IMR-90 (cell line): ENCODE measurements around the gene FUBP3. TPM values are rescaled to one million over a fixed set of nuclear protein-coding genes. Genes with fewer than 3 reads are reported as not detected.
A peak's percentile ranks its signal among the peaks of the same experiment; 100 is the strongest.

Experiments used
- ATAC-seq: fragments of 200-7000 bp; cut with Tn5 transposase; 2 replicates; pipeline ENCODE4 v1.9.1; 2020; ENCODE audit warnings: low read depth, mild to moderate bottlenecking, moderate library complexity
- BruUV-seq: library from RNA; stranded (reverse); fragments of 400-500 nt; replicated peaks from 2 replicates; lab custom pipeline; 2021; lab: Mats Ljungman, UMichigan
- CTCF ChIA-PET: fragments of 300-600 bp; formaldehyde crosslinking; extraction: SDS; loops from one replicate; lab custom pipeline; 2021; ENCODE audit warnings: antibody characterized with exemption; lab: Yijun Ruan, JAX
- POLR2A ChIA-PET: fragments of 300-600 bp; sonication (Branson Sonifier 250); formaldehyde crosslinking; loops from one replicate; lab custom pipeline; 2022; ENCODE audit warnings: antibody characterized with exemption; ENCODE audit not compliant: unreplicated experiment; lab: Charles Lee
- DNase-seq: peaks from one replicate; pipeline ENCODE4 v3.0.0; 2013
- H2AFZ ChIP-seq: replicated peaks from 2 replicates; pipeline ENCODE3; 2013; ENCODE audit warnings: low read length, mild to moderate bottlenecking; ENCODE audit not compliant: poor library complexity
- H2AK5ac ChIP-seq: 2 replicates; pipeline ENCODE4 v1.6.1; 2013; ENCODE audit warnings: low read depth, low read length, inconsistent platforms
- H2AK9ac ChIP-seq: replicated peaks from 2 replicates; pipeline ENCODE3; 2013; ENCODE audit warnings: mild to moderate bottlenecking, low read depth, low read length, moderate library complexity; ENCODE audit not compliant: poor library complexity
- H2BK120ac ChIP-seq: 2 replicates; pipeline ENCODE4 v1.6.1; 2013; ENCODE audit warnings: low read depth, low read length, inconsistent platforms
- H2BK15ac ChIP-seq: 3 replicates; pipeline ENCODE4 v1.6.1; 2013; ENCODE audit warnings: low read depth, low read length, inconsistent platforms
- H2BK20ac ChIP-seq: 2 replicates; pipeline ENCODE4 v1.6.1; 2013; ENCODE audit warnings: low read depth, mild to moderate bottlenecking, inconsistent platforms, low read length, moderate library complexity
- H2BK5ac ChIP-seq: 2 replicates; pipeline ENCODE4 v1.6.1; 2013; ENCODE audit warnings: mild to moderate bottlenecking, low read depth, low read length, inconsistent platforms; ENCODE audit not compliant: poor library complexity, severe bottlenecking
- H3K14ac ChIP-seq: replicated peaks from 2 replicates; pipeline ENCODE4 v1.6.1; 2013; ENCODE audit warnings: low read depth, low read length, inconsistent platforms
- H3K18ac ChIP-seq: 2 replicates; pipeline ENCODE4 v1.6.1; 2013; ENCODE audit warnings: low read depth, low read length, control low read depth
- H3K23ac ChIP-seq: 2 replicates; pipeline ENCODE4 v1.6.1; 2013; ENCODE audit warnings: low read depth, low read length, inconsistent platforms
- H3K27ac ChIP-seq: 2 replicates; pipeline ENCODE4 v1.5.1; 2013; ENCODE audit warnings: mild to moderate bottlenecking, control low read depth, low read length; ENCODE audit not compliant: insufficient read depth
- H3K27me3 ChIP-seq: 2 replicates; pipeline ENCODE4 v1.6.1; 2013; ENCODE audit warnings: low read length; ENCODE audit not compliant: control insufficient read depth, insufficient read depth
- H3K36me3 ChIP-seq: 2 replicates; pipeline ENCODE4 v1.6.1; 2013; ENCODE audit warnings: low read length, mixed read lengths; ENCODE audit not compliant: control insufficient read depth, insufficient read depth
- H3K4ac ChIP-seq: 2 replicates; pipeline ENCODE4 v1.6.1; 2013; ENCODE audit warnings: low read depth, low read length, inconsistent platforms
- H3K4me1 ChIP-seq: 2 replicates; pipeline ENCODE4 v1.6.1; 2013; ENCODE audit warnings: low read length, mixed read lengths; ENCODE audit not compliant: control insufficient read depth, insufficient read depth
- H3K4me2 ChIP-seq: 2 replicates; pipeline ENCODE4 v1.6.1; 2013; ENCODE audit warnings: low read depth, mild to moderate bottlenecking, control low read depth, low read length, moderate library complexity
- H3K4me3 ChIP-seq: 2 replicates; pipeline ENCODE4 v1.5.1; 2013; ENCODE audit warnings: low read depth, mild to moderate bottlenecking, control low read depth, low read length, moderate library complexity; ENCODE audit not compliant: insufficient read depth
- H3K56ac ChIP-seq: 2 replicates; pipeline ENCODE4 v1.6.1; 2013; ENCODE audit warnings: low read length, inconsistent platforms; ENCODE audit not compliant: insufficient read depth; ENCODE audit errors: extremely low read depth
- H3K79me1 ChIP-seq, 2 experiments: 2 replicates each; pipeline ENCODE4 v1.6.1; 2013; ENCODE audit warnings: low read length in 2 of 2, inconsistent platforms in 1 of 2, low read depth in 1 of 2
- H3K9ac ChIP-seq: 2 replicates; pipeline ENCODE4 v1.6.1; 2013; ENCODE audit warnings: low read depth, low read length, control low read depth
- H3K9me1 ChIP-seq: 2 replicates; pipeline ENCODE4 v1.6.1; 2013; ENCODE audit warnings: low read length, inconsistent platforms; ENCODE audit not compliant: insufficient read depth
- H3K9me3 ChIP-seq: 2 replicates; pipeline ENCODE4 v1.6.1; 2013; ENCODE audit warnings: low read length; ENCODE audit not compliant: control insufficient read depth, insufficient read depth
- H4K20me1 ChIP-seq: 2 replicates; pipeline ENCODE4 v1.6.1; 2013; ENCODE audit warnings: low read length, inconsistent platforms; ENCODE audit not compliant: insufficient read depth
- H4K5ac ChIP-seq: 2 replicates; pipeline ENCODE4 v1.6.1; 2013; ENCODE audit warnings: mild to moderate bottlenecking, low read depth, low read length, control low read depth
- H4K8ac ChIP-seq, 2 experiments: 2 replicates each; pipeline ENCODE4 v1.6.1; 2013; ENCODE audit warnings: low read depth in 2 of 2, low read length in 2 of 2, control low read depth in 1 of 2, inconsistent platforms in 1 of 2
- H4K91ac ChIP-seq: 2 replicates; pipeline ENCODE4 v1.6.1; 2013; ENCODE audit warnings: low read depth, low read length, inconsistent platforms; ENCODE audit not compliant: insufficient read depth
- BHLHE40 ChIP-seq: fragments of 150-350 bp; IDR thresholded peaks from 2 replicates; pipeline ENCODE4 v1.6.1; 2016; ENCODE audit warnings: mild to moderate bottlenecking, low read depth, low read length
- CEBPB ChIP-seq: IDR thresholded peaks from 2 replicates; pipeline ENCODE4 v1.6.1; 2012; ENCODE audit warnings: low read depth, low read length, improper control_type of control experiment
- CHD1 ChIP-seq: IDR thresholded peaks from 2 replicates; pipeline ENCODE4 v1.6.1; 2012; ENCODE audit warnings: low read depth, low read length, improper control_type of control experiment
- ELK1 ChIP-seq: fragments of 150-350 bp; IDR thresholded peaks from 2 replicates; pipeline ENCODE4 v1.6.1; 2016; ENCODE audit warnings: low read depth, mild to moderate bottlenecking, low read length, moderate library complexity, borderline replicate concordance
- MXI1 ChIP-seq: IDR thresholded peaks from 2 replicates; pipeline ENCODE4 v1.6.1; 2012; ENCODE audit warnings: low read depth, mild to moderate bottlenecking, low read length, moderate library complexity, borderline replicate concordance
- WGBS, 2 experiments: methylation state at CpG; one replicate each; pipeline versions ENCODE4 v1.1.5 to v1.1.7; 2013; ENCODE audit warnings: missing lambda C conversion rate in 2 of 2; ENCODE audit not compliant: insufficient read length in 1 of 2; ENCODE audit errors: extremely low coverage in 2 of 2; 5-methylcytosine and 5-hydroxymethylcytosine counted together
- dilution Hi-C: fragments of 300-500 bp; cut with HindIII; formaldehyde crosslinking; loops from one replicate; pipeline ENCODE4 v1.14.3; 2018; ENCODE audit warnings: low sequenced_read_pairs; ENCODE audit not compliant: unreplicated experiment
- in situ Hi-C: fragments of 300-500 bp; cut with MboI; formaldehyde crosslinking; loops from 3 replicates; pipeline ENCODE4 v1.14.3; 2019; ENCODE audit warnings: low sequenced_read_pairs, inconsistent platforms, mixed read lengths
- intact Hi-C: fragments of 100-400 bp; cut with micrococcal nuclease; formaldehyde crosslinking; loops from 2 replicates; pipeline ENCODE4 v1.10.0; 2022
- polyA plus RNA-seq, 3 experiments: library from polyadenylated mRNA; depleted of rRNA; stranded (reverse); fragments of >200 nt; gene quantifications; 2 replicates each; pipeline ENCODE4 v1.2.3, GENCODE V29; 2012; ENCODE audit warnings: low replicate concordance in 1 of 3
- total RNA-seq: library from RNA; depleted of rRNA; stranded (reverse); fragments of >200 nt; gene quantifications from 2 replicates; pipeline ENCODE4 v1.2.3, GENCODE V29; 2012

The FUBP3 gene
- total and polyA plus RNA-seq, 2 of the 4 experiments (the other 2 are of a cell fraction): 32.3 to 50.1 TPM

GRCh38 chr9:130604295-130604694 is 24.9 kb downstream of the FUBP3 start:
- H3K79me1 ChIP-seq: peaks cover 54 to 55% of the 10 kb centered on the region in 2 experiments
- peaks cover 4% of the 10 kb centered on the region for H3K4me1 ChIP-seq
- H3K23ac ChIP-seq: no peak overlapping the region
- ATAC-seq (no peak), DNase-seq (no peak)
- CTCF ChIA-PET: interaction anchor here (1.1 kb wide), 1 partner anchor 11 kb away, joined by 3 read pairs; no protein-coding TSS in a partner anchor
- peaks cover 10% of the 10 kb centered on the region for H3K9me1 ChIP-seq
- H3K4me3 ChIP-seq: no peak overlapping the region
- H4K20me1 ChIP-seq: peaks cover 21% of the 10 kb centered on the region
- H3K9me3 ChIP-seq: no peaks in the 10 kb centered on the region
- TF ChIP-seq BHLHE40: no peak
- TF ChIP-seq CEBPB: no peak
- no peak for TF ChIP-seq ELK1
- TF ChIP-seq MXI1: no peak
- no peak for TF ChIP-seq CHD1
- no peak overlapping the region for H2AK5ac ChIP-seq
- no CpG with 5 or more reads among the region's 3 CpGs for WGBS, 2 experiments
- H2BK20ac ChIP-seq: no peak overlapping the region
- no peak overlapping the region for H4K5ac ChIP-seq
- dilution Hi-C loops (no loop called here), in situ Hi-C loops (no loop called here), intact Hi-C loops (no loop called here)
- H3K4me2 ChIP-seq: no peak overlapping the region
- H3K27ac ChIP-seq: no peak overlapping the region
- H3K14ac ChIP-seq: no peak overlapping the region
- H3K4ac ChIP-seq: no peak overlapping the region
- no peak overlapping the region for H2AFZ ChIP-seq
- no peak overlapping the region for H2BK5ac ChIP-seq
- BruUV-seq: TSS peak; percentile 8
- H4K8ac ChIP-seq: no peak overlapping the region
- POLR2A ChIA-PET: no interaction called here
- no peak overlapping the region for H2BK120ac ChIP-seq
- no peaks in the 10 kb centered on the region for H3K27me3 ChIP-seq
- no peak overlapping the region for H4K91ac ChIP-seq
- H3K18ac ChIP-seq: no peak overlapping the region
- peaks cover 39% of the 10 kb centered on the region for H3K36me3 ChIP-seq
- no peak overlapping the region for H3K9ac ChIP-seq
- H2AK9ac ChIP-seq: no peak overlapping the region
- H2BK15ac ChIP-seq: no peak overlapping the region
- no peak overlapping the region for H3K56ac ChIP-seq
